GDM1 (cell line): ENCODE data around the gene GPR176.

Source experiments
- DNase-seq: peaks from one replicate; lab custom pipeline; 2025; lab: John Stamatoyannopoulos, UW

GPR176 gene

GRCh38 chr15:39919748-39920509 is at the start of gene GPR176:
Gene GPR176 (minus strand): TSS chr15:39920266. CDS start chr15:39920026, 240 bp downstream.
- DNase-seq = no peak

- no peak for DNase-seq
Measured at GRCh38 chr15:39969002-39969394, 48.9 kb upstream of the GPR176 start.

- DNase-seq = no peak
Measured at GRCh38 chr15:39968273-39969001, 48.4 kb upstream of the GPR176 start.

GRCh38 chr15:39966521-39966920 is 46.5 kb upstream of the GPR176 start:
- no peak for DNase-seq

GRCh38 chr15:39963786-39964185 is 43.7 kb upstream of the GPR176 start:
- no peak for DNase-seq

GRCh38 chr15:39961051-39961450 is 41.0 kb upstream of the GPR176 start:
- no peak for DNase-seq

GRCh38 chr15:39960411-39960810 is 40.3 kb upstream of the GPR176 start:
- DNase-seq = no peak

GRCh38 chr15:39959411-39959810 is 39.3 kb upstream of the GPR176 start:
- DNase-seq = no peak

- DNase-seq = no peak
Measured at GRCh38 chr15:39957481-39957880, 37.4 kb upstream of the GPR176 start.

- DNase-seq = no peak
Measured at GRCh38 chr15:39953521-39953920, 33.5 kb upstream of the GPR176 start.

GRCh38 chr15:39951561-39951960 is 31.5 kb upstream of the GPR176 start:
- DNase-seq = no peak

GRCh38 chr15:39948817-39949216 is 28.8 kb upstream of the GPR176 start:
- DNase-seq = no peak

GRCh38 chr15:39947401-39948197 is 27.5 kb upstream of the GPR176 start:
- no peak for DNase-seq

- DNase-seq = no peak
Measured at GRCh38 chr15:39946862-39947261, 26.8 kb upstream of the GPR176 start.

GRCh38 chr15:39944726-39945125 is 24.7 kb upstream of the GPR176 start:
- no peak for DNase-seq

GRCh38 chr15:39942753-39943150 is 22.7 kb upstream of the GPR176 start:
- no peak for DNase-seq

- DNase-seq = no peak
Measured at GRCh38 chr15:39942101-39942752, 22.2 kb upstream of the GPR176 start.

GRCh38 chr15:39939487-39940452 is 19.7 kb upstream of the GPR176 start:
- DNase-seq = no peak

- no peak for DNase-seq
Measured at GRCh38 chr15:39937696-39938095, 17.6 kb upstream of the GPR176 start.

GRCh38 chr15:39936681-39937080 is 16.6 kb upstream of the GPR176 start:
- DNase-seq = no peak

GRCh38 chr15:39936187-39936586 is 16.1 kb upstream of the GPR176 start:
- no peak for DNase-seq
